GM10266 (cell line): ENCODE measurements around the gene FOXK1.

Source experiments
- DNase-seq: peaks from one replicate; pipeline ENCODE4 v3.0.0; 2012; ENCODE audit errors: extremely low spot score
- TF ChIP-seq, protein P1 (sequence below): IDR thresholded peaks from 2 replicates; pipeline ENCODE4 v1.5.1; 2012; ENCODE audit warnings: mild to moderate bottlenecking, low read depth; ENCODE audit not compliant: control insufficient read depth, insufficient read depth; ENCODE audit errors: missing control alignments

The FOXK1 gene

DNA sequence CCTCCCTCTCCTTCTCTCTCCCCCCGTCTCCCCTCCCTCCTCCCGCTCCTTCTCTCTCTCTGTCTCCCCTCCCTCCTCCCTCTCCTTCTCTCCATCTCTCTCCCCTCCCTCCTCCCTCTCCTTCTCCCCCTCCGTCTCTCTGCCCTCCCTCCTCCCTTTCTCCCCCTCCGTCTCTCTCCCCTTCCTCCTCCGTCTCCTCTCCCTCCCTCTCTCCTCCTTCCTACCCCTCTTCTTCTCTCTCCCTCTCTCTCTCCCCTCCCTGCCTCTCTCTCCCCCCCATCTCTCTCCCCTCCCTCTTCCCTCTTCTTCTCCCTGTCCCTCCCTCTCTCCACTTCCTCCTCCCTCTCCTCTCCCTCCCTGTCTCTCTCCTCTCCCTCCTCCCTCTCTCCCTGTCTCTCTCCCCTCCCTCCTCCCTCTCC lies 125.5 kb downstream of the FOXK1 start:
- DNase-seq: no peak
- TF ChIP-seq, protein P1, sequence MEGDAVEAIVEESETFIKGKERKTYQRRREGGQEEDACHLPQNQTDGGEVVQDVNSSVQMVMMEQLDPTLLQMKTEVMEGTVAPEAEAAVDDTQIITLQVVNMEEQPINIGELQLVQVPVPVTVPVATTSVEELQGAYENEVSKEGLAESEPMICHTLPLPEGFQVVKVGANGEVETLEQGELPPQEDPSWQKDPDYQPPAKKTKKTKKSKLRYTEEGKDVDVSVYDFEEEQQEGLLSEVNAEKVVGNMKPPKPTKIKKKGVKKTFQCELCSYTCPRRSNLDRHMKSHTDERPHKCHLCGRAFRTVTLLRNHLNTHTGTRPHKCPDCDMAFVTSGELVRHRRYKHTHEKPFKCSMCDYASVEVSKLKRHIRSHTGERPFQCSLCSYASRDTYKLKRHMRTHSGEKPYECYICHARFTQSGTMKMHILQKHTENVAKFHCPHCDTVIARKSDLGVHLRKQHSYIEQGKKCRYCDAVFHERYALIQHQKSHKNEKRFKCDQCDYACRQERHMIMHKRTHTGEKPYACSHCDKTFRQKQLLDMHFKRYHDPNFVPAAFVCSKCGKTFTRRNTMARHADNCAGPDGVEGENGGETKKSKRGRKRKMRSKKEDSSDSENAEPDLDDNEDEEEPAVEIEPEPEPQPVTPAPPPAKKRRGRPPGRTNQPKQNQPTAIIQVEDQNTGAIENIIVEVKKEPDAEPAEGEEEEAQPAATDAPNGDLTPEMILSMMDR: no peak

DNA sequence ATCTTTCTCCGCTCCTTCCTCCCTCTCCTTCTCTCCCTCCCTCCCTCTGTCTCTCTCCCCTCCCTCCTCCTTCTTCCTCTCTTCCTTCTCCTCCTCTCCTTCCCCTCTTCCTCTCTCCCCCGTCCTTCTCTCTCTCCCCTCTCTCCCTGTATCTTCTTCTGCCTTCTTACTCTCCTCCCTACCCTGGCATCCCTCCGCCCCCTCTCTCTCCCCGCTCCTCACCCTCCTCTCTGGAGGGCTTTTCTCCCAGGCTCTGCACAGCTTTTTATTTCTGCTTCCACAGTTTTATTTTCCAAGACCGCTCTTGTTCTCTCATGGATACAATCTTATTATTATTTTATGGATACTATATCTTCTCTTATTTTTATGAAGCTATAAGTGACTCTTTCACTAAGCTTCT lies 125.9 kb downstream of the FOXK1 start:
- no peak for DNase-seq
- TF ChIP-seq, protein P1: no peak

DNA sequence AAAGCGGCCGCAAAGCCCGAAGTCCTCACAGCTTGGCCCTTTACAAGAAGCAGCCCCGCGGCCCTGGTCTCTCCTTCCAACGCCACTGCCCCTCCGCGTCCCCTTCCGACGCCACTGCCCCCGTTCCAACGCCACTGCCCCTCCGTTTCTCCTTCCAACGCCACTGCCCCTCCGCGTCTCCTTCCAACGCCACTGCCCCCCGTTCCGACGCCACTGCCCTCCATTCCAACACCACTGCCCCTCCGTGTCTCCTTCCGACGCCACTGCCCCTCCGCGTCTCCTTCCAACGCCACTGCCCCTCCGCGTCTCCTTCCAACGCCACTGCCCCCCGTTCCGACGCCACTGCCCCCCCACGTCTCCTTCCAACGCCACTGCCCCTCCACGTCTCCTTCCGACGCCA lies 126.5 kb downstream of the FOXK1 start:
- TF ChIP-seq, protein P1: no peak
- DNase-seq: no peak

GRCh38 chr7:4809091-4809591 lies 127.0 kb downstream of the FOXK1 start:
- DNase-seq: peak; percentile 58
- TF ChIP-seq, protein P1: no peak

GRCh38 chr7:4809666-4810065 lies 127.6 kb downstream of the FOXK1 start:
- DNase-seq: no peak
- TF ChIP-seq, protein P1: no peak

DNA sequence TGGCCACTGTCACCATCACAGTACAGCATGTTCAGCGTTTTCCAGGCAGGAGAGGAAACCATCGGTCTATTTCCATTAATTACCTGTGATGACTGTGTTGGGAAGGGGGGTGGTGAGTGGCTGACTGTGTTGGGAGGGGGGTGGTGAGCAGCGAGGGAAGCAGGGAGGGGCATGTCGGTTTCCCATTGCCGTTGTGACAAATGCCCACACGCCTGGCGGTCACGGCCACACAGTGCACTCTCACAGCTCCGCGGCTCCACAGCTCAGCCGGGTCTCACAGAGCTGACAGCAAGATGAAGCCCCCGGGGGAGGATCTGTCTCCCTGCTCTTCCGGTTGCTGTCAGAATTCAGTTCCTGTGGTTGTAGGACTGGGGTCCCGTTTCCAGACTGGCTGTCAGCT lies 132.3 kb downstream of the FOXK1 start:
- TF ChIP-seq, protein P1: no peak

GRCh38 chr7:4815121-4815520 lies 133.0 kb downstream of the FOXK1 start:
- no peak for DNase-seq
- TF ChIP-seq, protein P1: no peak

More for the DNA sequence above, 132.3 kb downstream of the FOXK1 start:
- DNase-seq: peak; percentile 27
